Testis (tissue), 3 donors: ENCODE measurements around the gene PTPRE. TPM values are rescaled to one million over a fixed set of nuclear protein-coding genes. Genes with fewer than 3 reads are reported as not detected.

Source experiments
- DNase-seq: peaks from one replicate; pipeline ENCODE4 v3.0.0-alpha.2; 2019
- H3K27ac ChIP-seq, 2 donors: fragments of 200-600 bp; sonication (generic); one replicate each; pipeline ENCODE4 v1.5.1; 2019
- H3K27me3 ChIP-seq: fragments of 200-600 bp; sonication (generic); one replicate; pipeline ENCODE4 v1.5.1; 2019
- H3K36me3 ChIP-seq: fragments of 200-600 bp; sonication (generic); one replicate; pipeline ENCODE4 v1.5.1; 2017; ENCODE audit warnings: low read depth; ENCODE audit errors: missing control alignments
- H3K4me1 ChIP-seq: fragments of 200-600 bp; sonication (generic); one replicate; pipeline ENCODE4 v1.5.1; 2019
- H3K4me3 ChIP-seq, 2 donors: fragments of 200-600 bp; sonication (generic); one replicate each; pipeline ENCODE4 v1.5.1; 2017 to 2019
- H3K9me3 ChIP-seq: fragments of 200-600 bp; sonication (generic); one replicate; pipeline ENCODE4 v1.5.1; 2017
- CTCF ChIP-seq, 3 experiments: fragments of 450-650 bp in 2 of 3; fragments of 200-600 bp in 1 of 3; sonication (generic) in 1 of 3; IDR thresholded peaks; one replicate each; pipeline ENCODE4 v1.5.1; 2016 to 2019; ENCODE audit warnings: antibody characterized with exemption in 3 of 3, mild to moderate bottlenecking in 2 of 3, moderate library complexity in 1 of 3
- POLR2A ChIP-seq: fragments of 450-650 bp; IDR thresholded peaks from one replicate; pipeline ENCODE4 v1.6.1; 2017; ENCODE audit warnings: antibody characterized with exemption, mild to moderate bottlenecking, moderate library complexity
- WGBS, 2 donors: methylation state at CpG; one replicate each; pipeline ENCODE4 v1.1.5; 2018; 5-methylcytosine and 5-hydroxymethylcytosine counted together
- intact Hi-C: fragments of 100-400 bp; cut with DNase I; formaldehyde crosslinking; loops from one replicate; pipeline ENCODE4 v1.15.1; 2023; ENCODE audit warnings: low total_unique reads
- polyA plus RNA-seq: library from polyadenylated mRNA; stranded (reverse); fragments of 350-450 nt; fragmentation: Illumina TruSeq; extraction: RNeasy Lipid Tissue Mini Kit (QIAGEN cat#74804); gene quantifications from one replicate; pipeline ENCODE4 v1.2.3, GENCODE V29; 2014; ENCODE audit warnings: low read depth, low replicate concordance; ENCODE audit not compliant: insufficient read depth
- total RNA-seq, 2 donors: library from RNA; depleted of rRNA; stranded (reverse); fragments of >200 nt; gene quantifications; one replicate each; pipeline ENCODE4 v1.2.3, GENCODE V29; 2016

PTPRE gene
- total and polyA plus RNA-seq, 3 donors from 2014 or later, result 10.0 to 26.6 (median 15.3) TPM

GRCh38 chr10:128011059-128011979 lies 104.4 kb downstream of the PTPRE start:
- Histone ChIP-seq H3K36me3 (no peaks in the 10 kb centered on the region), H3K4me1 (peaks cover 12% of the 10 kb centered on the region), H3K4me3 (no peak overlapping the region), H3K27ac (no peak overlapping the region), H3K9me3 (no peaks in the 10 kb centered on the region), H3K27me3 (no peaks in the 10 kb centered on the region)
- TF ChIP-seq CTCF (IDR thresholded peaks at IDR 0.05) (peak; percentile 95 to 98 (median 96)), POLR2A (no peak)
- intact Hi-C loops, result loop anchor here (5.0 kb wide), 1 partner anchor 104 kb away; the partner anchor contains the start of gene PTPRE
- WGBS, 2 donors, result 12 to 14% methylated on average over 25 to 26 of the region's 27 CpGs
- DNase-seq, result peak; percentile 89

GRCh38 chr10:128013626-128014025 lies 106.7 kb downstream of the PTPRE start:
- Histone ChIP-seq H3K9me3 (no peaks in the 10 kb centered on the region), H3K4me1 (peaks cover 12% of the 10 kb centered on the region), H3K36me3 (no peaks in the 10 kb centered on the region), H3K27me3 (no peaks in the 10 kb centered on the region), H3K4me3 (no peak overlapping the region), H3K27ac (no peak overlapping the region)
- 96 to 100% methylated on average over 2 to 4 of the region's 4 CpGs for WGBS, 2 donors
- no peak for TF ChIP-seq POLR2A
- no peak for TF ChIP-seq CTCF (IDR thresholded peaks at IDR 0.05)
- intact Hi-C loops, result loop anchor here (5.0 kb wide), 1 partner anchor 106 kb away; the partner anchor contains the start of gene PTPRE
- DNase-seq, result no peak

GRCh38 chr10:128014236-128014635 lies 107.3 kb downstream of the PTPRE start:
- intact Hi-C loops, result loop anchor here (5.0 kb wide), 1 partner anchor 107 kb away; the partner anchor contains the start of gene PTPRE
- no peaks in the 10 kb centered on the region for H3K36me3 ChIP-seq
- TF ChIP-seq CTCF (IDR thresholded peaks at IDR 0.05) (no peak), POLR2A (no peak)
- H3K27me3 ChIP-seq, result no peaks in the 10 kb centered on the region
- WGBS, 2 donors, result 77 to 90% methylated on average over 7 of the region's 7 CpGs
- H3K9me3 ChIP-seq, result no peaks in the 10 kb centered on the region
- H3K4me3 ChIP-seq, result no peak overlapping the region
- peaks cover 12% of the 10 kb centered on the region for H3K4me1 ChIP-seq
- DNase-seq, result no peak
- H3K27ac ChIP-seq, result no peak overlapping the region

- Histone ChIP-seq H3K4me1 (peaks cover 2% of the 10 kb centered on the region), H3K27ac (no peak overlapping the region), H3K9me3 (no peaks in the 10 kb centered on the region), H3K27me3 (no peaks in the 10 kb centered on the region), H3K36me3 (no peaks in the 10 kb centered on the region), H3K4me3 (no peak overlapping the region)
- TF ChIP-seq CTCF (IDR thresholded peaks at IDR 0.05) (no peak), POLR2A (no peak)
- DNase-seq, result no peak
- intact Hi-C loops, result no loop called here
- 89 to 96% methylated on average over 6 to 12 of the region's 12 CpGs for WGBS, 2 donors
These were observed 109.6 kb downstream of the PTPRE start for GRCh38 chr10:128016423-128017060.
